Stimulated activated CD8-positive, alpha-beta memory T cell treated with anti-CD3 and anti-CD28 coated beads, Interleukin-2, amount 100 ng/mL, for 1 hour (primary cell): ENCODE measurements around the gene TRA2B.

Experiments
- DNase-seq, 2 donors: peaks; one replicate each; pipeline ENCODE4 v3.0.0-alpha.2; 2020; ENCODE audit warnings: low read depth in 2 of 2

Gene TRA2B

GRCh38 chr3:185867650-185868049, 70.2 kb downstream of the TRA2B start:
- DNase-seq: no peak

DNA sequence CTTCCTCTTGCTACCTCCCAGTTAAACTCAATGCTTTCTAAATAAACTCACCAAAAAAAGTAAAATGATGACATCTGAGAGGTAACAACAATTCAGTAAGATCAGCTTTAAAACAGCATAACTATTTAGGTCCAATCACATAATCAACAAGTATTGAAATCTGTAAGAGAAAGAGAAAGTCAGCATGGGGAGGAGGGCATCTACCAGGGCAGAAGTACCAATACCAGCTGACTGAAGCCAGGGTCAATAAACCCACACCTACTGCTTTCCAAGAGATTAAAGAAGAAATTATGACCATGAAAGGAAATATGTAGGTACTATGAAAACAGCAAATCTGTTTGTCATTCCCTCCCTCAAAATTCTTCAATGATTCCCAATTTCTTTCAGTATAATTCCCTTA, 70.8 kb downstream of the TRA2B start:
- DNase-seq: no peak

- DNase-seq: no peak
Measured at GRCh38 chr3:185866555-185866954, 71.3 kb downstream of the TRA2B start.
